GM21381 (cell line): ENCODE results near the gene RELB.

Source experiments
- ATAC-seq: cut with Tn5 transposase; IDR thresholded peaks from one replicate; pipeline ENCODE4 v1.9.1; 2021; ENCODE audit warnings: mild to moderate bottlenecking, moderate library complexity; ENCODE audit not compliant: unreplicated experiment

The RELB gene

GRCh38 chr19:45078390-45079062 is 77.3 kb downstream of the RELB start:
- peak; percentile 0 for ATAC-seq

- peak; percentile 29 for ATAC-seq
Observed at GRCh38 chr19:45079063-45079910, 78.0 kb downstream of the RELB start, which contains the start of gene GEMIN7. Gene GEMIN7, plus strand, starts transcription at chr19:45079260. Its CDS starts 10,855 bp downstream, at chr19:45090115.

GRCh38 chr19:45079911-45080370 is 78.7 kb downstream of the RELB start:
- ATAC-seq = no peak

GRCh38 chr19:45082170-45082569 is 80.9 kb downstream of the RELB start:
- ATAC-seq = no peak

GRCh38 chr19:45086480-45086879 is 85.2 kb downstream of the RELB start:
- ATAC-seq = no peak

GRCh38 chr19:45087531-45087930 is 86.3 kb downstream of the RELB start:
- no peak for ATAC-seq
